NCI-H748 (cell line): ENCODE measurements around the gene TRIM22.

Source experiments
- DNase-seq: peaks from one replicate; lab custom pipeline; 2025; ENCODE audit not compliant: unreplicated experiment; lab: John Stamatoyannopoulos, UW

Gene TRIM22

GRCh38 chr11:5737670-5738392, 48.2 kb downstream of the TRIM22 start:
- DNase-seq: no peak

DNA sequence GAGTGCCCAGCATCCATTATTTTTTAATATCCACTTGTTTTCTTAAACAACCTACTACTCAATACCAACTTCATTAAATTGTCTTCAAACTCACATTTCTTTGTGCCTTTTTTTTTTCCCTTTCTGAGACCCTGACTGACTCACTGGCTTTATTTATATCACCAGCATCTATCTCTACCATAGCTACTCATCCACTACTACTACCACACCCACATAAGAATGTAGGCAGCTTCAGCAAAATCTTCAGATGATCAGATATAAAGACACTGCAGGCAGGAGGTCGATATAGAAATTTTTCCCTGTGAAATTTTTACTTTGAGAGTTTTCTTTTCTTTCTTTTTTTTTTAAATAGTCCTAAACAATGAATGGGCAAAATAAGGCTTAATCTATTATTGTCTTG, 48.8 kb downstream of the TRIM22 start:
- no peak for DNase-seq

GRCh38 chr11:5746614-5747013, 57.0 kb downstream of the TRIM22 start:
- no peak for DNase-seq

DNA sequence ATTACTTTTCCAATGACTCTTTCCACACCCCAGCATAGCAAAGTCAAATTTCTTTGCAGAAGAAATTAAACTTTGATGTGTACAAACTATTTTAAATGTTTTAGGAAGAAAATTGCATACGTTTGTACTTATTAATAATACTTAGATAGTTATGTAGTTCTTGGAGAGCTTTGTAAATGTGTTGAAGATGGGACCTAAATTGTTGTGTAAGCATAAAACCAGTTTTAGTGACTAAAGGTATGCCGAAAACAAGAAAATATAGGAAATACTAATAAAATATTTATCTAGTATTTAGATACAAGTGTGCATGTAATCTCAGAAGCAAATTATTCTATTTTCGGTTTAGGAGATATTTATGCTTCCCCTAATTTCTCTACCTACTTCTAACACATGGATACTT, 60.2 kb downstream of the TRIM22 start:
- no peak for DNase-seq

GRCh38 chr11:5753943-5754342, 64.4 kb downstream of the TRIM22 start, which contains the start of gene OR52N4:
OR52N4 (plus strand) TSS chr11:5754243; CDS start chr11:5754741, 498 bp downstream.
- no peak for DNase-seq
